Type B pancreatic cell (in vitro differentiated cells): Measurements from ENCODE around the gene HMCN1. TPM values are rescaled to one million over a fixed set of nuclear protein-coding genes. Genes with fewer than 3 reads are reported as not detected.

Source experiments
- DNase-seq: peaks from one replicate; pipeline ENCODE4 v3.0.0; 2021; ENCODE audit warnings: mixed read lengths; ENCODE audit not compliant: unreplicated experiment; ENCODE audit errors: extremely low spot score
- H3K27ac Mint-ChIP-seq: 2 replicates; pipeline ENCODE4 v1.8.0; 2021; ENCODE audit warnings: mild to moderate bottlenecking, mixed read lengths
- H3K27me3 Mint-ChIP-seq: 2 replicates; pipeline ENCODE4 v1.8.0; 2021; ENCODE audit warnings: mixed read lengths
- H3K36me3 Mint-ChIP-seq: 2 replicates; pipeline ENCODE4 v1.8.0; 2021; ENCODE audit warnings: mixed read lengths
- H3K4me1 Mint-ChIP-seq: one replicate; pipeline ENCODE4 v1.8.0; 2021; ENCODE audit warnings: mixed read lengths; ENCODE audit not compliant: unreplicated experiment
- H3K4me3 Mint-ChIP-seq: 2 replicates; pipeline ENCODE4 v1.8.0; 2021; ENCODE audit warnings: mild to moderate bottlenecking, mixed read lengths
- H3K9me3 Mint-ChIP-seq: 2 replicates; pipeline ENCODE4 v1.8.0; 2021; ENCODE audit warnings: mixed read lengths
- CTCF ChIP-seq: fragments of 200-600 bp; sonication (generic); conservative IDR thresholded peaks from 2 replicates; pipeline ENCODE4 v1.5.0; 2021; ENCODE audit warnings: antibody characterized with exemption, mild to moderate bottlenecking
- total RNA-seq: library from RNA; stranded (reverse); gene quantifications from 2 replicates; pipeline ENCODE4 v1.2.1, GENCODE V29; 2021; ENCODE audit warnings: low replicate concordance

Gene HMCN1
- total RNA-seq, 1 donor from 2014 or later = 13.2 TPM

GRCh38 chr1:185964946-185965345, 230.8 kb downstream of the HMCN1 start:
- H3K4me1 Mint-ChIP-seq = peaks cover 13% of the 10 kb centered on the region
- H3K36me3 Mint-ChIP-seq = no peaks in the 10 kb centered on the region
- DNase-seq = no peak
- TF ChIP-seq CTCF = no peak
- no peak overlapping the region for H3K4me3 Mint-ChIP-seq
- no peak overlapping the region for H3K27ac Mint-ChIP-seq
- H3K9me3 Mint-ChIP-seq = no peaks in the 10 kb centered on the region
- no peaks in the 10 kb centered on the region for H3K27me3 Mint-ChIP-seq

- no peak for TF ChIP-seq CTCF
- Mint-ChIP-seq H3K27ac (no peak overlapping the region), H3K4me1 (peaks cover 13% of the 10 kb centered on the region), H3K4me3 (no peak overlapping the region), H3K36me3 (no peaks in the 10 kb centered on the region), H3K27me3 (no peaks in the 10 kb centered on the region), H3K9me3 (no peaks in the 10 kb centered on the region)
- no peak for DNase-seq
Measured at GRCh38 chr1:185965870-185966269, 231.7 kb downstream of the HMCN1 start.

GRCh38 chr1:185966471-185966870, 232.3 kb downstream of the HMCN1 start:
- H3K4me3 Mint-ChIP-seq = no peak overlapping the region
- H3K27me3 Mint-ChIP-seq = no peaks in the 10 kb centered on the region
- DNase-seq = no peak
- no peaks in the 10 kb centered on the region for H3K9me3 Mint-ChIP-seq
- H3K4me1 Mint-ChIP-seq = peaks cover 12% of the 10 kb centered on the region
- TF ChIP-seq CTCF = no peak
- H3K27ac Mint-ChIP-seq = no peak overlapping the region
- no peaks in the 10 kb centered on the region for H3K36me3 Mint-ChIP-seq

- TF ChIP-seq CTCF = no peak
- H3K4me3 Mint-ChIP-seq = no peak overlapping the region
- H3K36me3 Mint-ChIP-seq = no peaks in the 10 kb centered on the region
- no peaks in the 10 kb centered on the region for H3K27me3 Mint-ChIP-seq
- peaks cover 6% of the 10 kb centered on the region for H3K4me1 Mint-ChIP-seq
- H3K27ac Mint-ChIP-seq = no peak overlapping the region
- DNase-seq = no peak
- H3K9me3 Mint-ChIP-seq = no peaks in the 10 kb centered on the region
Measured at GRCh38 chr1:185969028-185969427, 234.8 kb downstream of the HMCN1 start.

- no peak overlapping the region for H3K27ac Mint-ChIP-seq
- H3K4me3 Mint-ChIP-seq = no peak overlapping the region
- H3K27me3 Mint-ChIP-seq = no peaks in the 10 kb centered on the region
- peaks cover 6% of the 10 kb centered on the region for H3K4me1 Mint-ChIP-seq
- H3K36me3 Mint-ChIP-seq = no peaks in the 10 kb centered on the region
- no peak for DNase-seq
- H3K9me3 Mint-ChIP-seq = no peaks in the 10 kb centered on the region
- no peak for TF ChIP-seq CTCF
Measured at GRCh38 chr1:185969524-185969991, 235.4 kb downstream of the HMCN1 start.

GRCh38 chr1:185971688-185972087, 237.5 kb downstream of the HMCN1 start:
- Mint-ChIP-seq H3K4me3 (no peak overlapping the region), H3K9me3 (no peaks in the 10 kb centered on the region), H3K4me1 (peaks cover 6% of the 10 kb centered on the region), H3K27ac (no peak overlapping the region), H3K36me3 (no peaks in the 10 kb centered on the region), H3K27me3 (no peaks in the 10 kb centered on the region)
- no peak for TF ChIP-seq CTCF
- no peak for DNase-seq
